NB4 (cell line): ENCODE measurements around the gene SETDB1.
"Not testable (repeated sequence)": the region's sequence is repeated elsewhere in the genome, so short reads cannot be mapped to it uniquely, and the experiment has no call there.

ENCODE experiments used
- CTCF ChIP-seq: IDR thresholded peaks from one replicate; pipeline ENCODE4 v1.5.1; 2012; ENCODE audit warnings: low read depth, low read length
- MAX ChIP-seq: IDR thresholded peaks from 2 replicates; pipeline ENCODE4 v1.6.1; 2011; ENCODE audit warnings: low read depth, low read length
- MYC ChIP-seq: IDR thresholded peaks from 2 replicates; pipeline ENCODE4 v1.6.1; 2011; ENCODE audit warnings: low read depth, low read length
- POLR2A ChIP-seq: IDR thresholded peaks from 2 replicates; pipeline ENCODE4 v1.6.1; 2011; ENCODE audit warnings: mild to moderate bottlenecking; ENCODE audit not compliant: insufficient read length; ENCODE audit errors: extremely low read depth

GRCh38 chr1:150928775-150929174 lies 2.6 kb downstream of the SETDB1 start:
- not testable (repeated sequence) for TF ChIP-seq CTCF, MYC, POLR2A, MAX
